Prostate gland (tissue), 2 donors: ENCODE results near the gene TIMM22. TPM values are rescaled to one million over a fixed set of nuclear protein-coding genes. Genes with fewer than 3 reads are reported as not detected.

Source experiments
- DNase-seq: peaks from one replicate; pipeline ENCODE4 v3.0.0-alpha.2; 2019; ENCODE audit warnings: low spot score
- H3K27ac ChIP-seq, 2 donors: fragments of 200-600 bp; sonication (generic); 2 replicates each; pipeline ENCODE4 v1.5.1; 2017 to 2019
- H3K27me3 ChIP-seq: fragments of 200-600 bp; sonication (generic); replicated peaks from 2 replicates; pipeline ENCODE4 v1.5.1; 2019; ENCODE audit not compliant: insufficient read depth
- H3K36me3 ChIP-seq, 2 donors: fragments of 200-600 bp; sonication (generic); 1 replicate in 1 of 2; 2 replicates in 1 of 2; pipeline versions ENCODE4 v1.5.1 to v1.8.1; 2017 to 2019
- H3K4me1 ChIP-seq: fragments of 200-600 bp; sonication (generic); replicated peaks from 2 replicates; pipeline ENCODE4 v1.5.1; 2019
- H3K4me3 ChIP-seq, 2 donors: fragments of 200-600 bp; sonication (generic); 2 replicates each; pipeline ENCODE4 v1.5.1; 2017 to 2019
- H3K9me3 ChIP-seq: fragments of 200-600 bp; sonication (generic); 2 replicates; pipeline ENCODE4 v1.5.1; 2017
- POLR2A ChIP-seq: fragments of 450-650 bp; IDR thresholded peaks from one replicate; pipeline ENCODE4 v1.6.1; 2016; ENCODE audit warnings: antibody characterized with exemption, mild to moderate bottlenecking
- POLR2AphosphoS5 ChIP-seq: sonication (generic); formaldehyde crosslinking; IDR thresholded peaks from one replicate; pipeline ENCODE4 v1.6.1; 2017; ENCODE audit warnings: antibody characterized with exemption
- WGBS: methylation state at CpG from one replicate; pipeline ENCODE4 v1.1.5; 2018; 5-methylcytosine and 5-hydroxymethylcytosine counted together
- intact Hi-C: fragments of 100-400 bp; cut with DNase I; formaldehyde crosslinking; loops from one replicate; pipeline ENCODE4 v1.14.2; 2022
- microRNA-seq: library from miRNA; unstranded; fragments of <30 nt; microRNA quantifications from one replicate; pipeline ENCODE4, GENCODE V29; 2016
- small RNA-seq, 2 donors: library from RNA; depleted of rRNA; stranded (forward); fragments of <200 nt; gene quantifications; one replicate each; pipeline ENCODE3, GENCODE V24; 2016
- total RNA-seq, 2 donors: library from RNA; depleted of rRNA; stranded (reverse); fragments of >200 nt; gene quantifications; one replicate each; pipeline ENCODE4 v1.1.0, GENCODE V29; 2016
- TF ChIP-seq, protein P1 (sequence below), 4 experiments: fragments of 200-600 bp in 2 of 4; fragments of 450-650 bp in 2 of 4; sonication (generic) in 2 of 4; IDR thresholded peaks; 1 replicate in 3 of 4; 2 replicates in 1 of 4; pipeline ENCODE4 v1.5.1; 2016 to 2019; ENCODE audit warnings: antibody characterized with exemption in 4 of 4, mild to moderate bottlenecking in 2 of 4, moderate library complexity in 2 of 4

TIMM22 gene
- total RNA-seq, 2 donors from 2014 or later, result 15.1 to 20.3 TPM

DNA sequence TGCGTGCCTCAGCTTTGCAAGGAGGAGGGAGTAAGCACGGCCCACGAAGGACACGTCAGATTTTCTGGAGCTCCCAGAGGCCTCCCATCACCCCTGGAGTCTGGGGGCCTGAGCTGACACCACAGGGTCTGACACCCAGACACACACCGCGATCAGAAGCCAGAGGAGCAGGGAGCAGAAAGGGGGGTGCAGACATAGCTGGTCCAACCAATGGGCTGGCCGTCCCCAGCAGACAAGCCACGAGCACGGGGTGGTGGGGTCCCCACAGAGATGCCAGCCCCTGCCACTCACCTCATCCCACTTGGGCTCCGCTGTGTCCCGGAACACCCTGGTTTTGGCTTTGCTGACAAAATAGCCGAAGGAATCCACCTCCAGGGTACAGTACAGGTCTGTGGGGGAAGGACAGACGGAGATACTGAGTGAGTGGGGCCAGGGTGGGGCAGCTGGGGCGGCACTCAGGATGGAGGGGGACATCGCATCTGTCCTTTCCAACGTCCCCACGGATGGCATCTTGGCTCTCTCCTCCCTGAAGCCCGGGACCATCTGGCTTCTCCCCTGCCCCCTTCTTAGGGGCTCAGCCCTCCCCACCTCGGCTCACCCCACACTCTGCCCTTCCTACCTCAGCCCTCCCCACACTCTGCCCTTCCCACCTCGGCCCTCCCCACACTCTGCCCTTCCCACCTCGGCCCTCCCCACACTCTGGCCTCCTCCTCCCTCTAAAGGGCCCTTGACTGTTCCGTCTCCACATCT lies 53.5 kb downstream of the TIMM22 start:
- intact Hi-C loops, result no loop called here
- H3K36me3 ChIP-seq, result no peaks in the 10 kb centered on the region
- no peak overlapping the region for H3K27ac ChIP-seq
- H3K9me3 ChIP-seq, result no peaks in the 10 kb centered on the region
- 80% methylated on average over 22 of the region's 22 CpGs for WGBS
- H3K27me3 ChIP-seq, result no peaks in the 10 kb centered on the region
- no peak overlapping the region for H3K4me3 ChIP-seq
- TF ChIP-seq POLR2A (no peak), POLR2AphosphoS5 (no peak)
- TF ChIP-seq, protein P1, sequence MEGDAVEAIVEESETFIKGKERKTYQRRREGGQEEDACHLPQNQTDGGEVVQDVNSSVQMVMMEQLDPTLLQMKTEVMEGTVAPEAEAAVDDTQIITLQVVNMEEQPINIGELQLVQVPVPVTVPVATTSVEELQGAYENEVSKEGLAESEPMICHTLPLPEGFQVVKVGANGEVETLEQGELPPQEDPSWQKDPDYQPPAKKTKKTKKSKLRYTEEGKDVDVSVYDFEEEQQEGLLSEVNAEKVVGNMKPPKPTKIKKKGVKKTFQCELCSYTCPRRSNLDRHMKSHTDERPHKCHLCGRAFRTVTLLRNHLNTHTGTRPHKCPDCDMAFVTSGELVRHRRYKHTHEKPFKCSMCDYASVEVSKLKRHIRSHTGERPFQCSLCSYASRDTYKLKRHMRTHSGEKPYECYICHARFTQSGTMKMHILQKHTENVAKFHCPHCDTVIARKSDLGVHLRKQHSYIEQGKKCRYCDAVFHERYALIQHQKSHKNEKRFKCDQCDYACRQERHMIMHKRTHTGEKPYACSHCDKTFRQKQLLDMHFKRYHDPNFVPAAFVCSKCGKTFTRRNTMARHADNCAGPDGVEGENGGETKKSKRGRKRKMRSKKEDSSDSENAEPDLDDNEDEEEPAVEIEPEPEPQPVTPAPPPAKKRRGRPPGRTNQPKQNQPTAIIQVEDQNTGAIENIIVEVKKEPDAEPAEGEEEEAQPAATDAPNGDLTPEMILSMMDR (IDR thresholded peaks at IDR 0.05), result no peak
- DNase-seq, result no peak
- H3K4me1 ChIP-seq, result no peaks in the 10 kb centered on the region

DNA sequence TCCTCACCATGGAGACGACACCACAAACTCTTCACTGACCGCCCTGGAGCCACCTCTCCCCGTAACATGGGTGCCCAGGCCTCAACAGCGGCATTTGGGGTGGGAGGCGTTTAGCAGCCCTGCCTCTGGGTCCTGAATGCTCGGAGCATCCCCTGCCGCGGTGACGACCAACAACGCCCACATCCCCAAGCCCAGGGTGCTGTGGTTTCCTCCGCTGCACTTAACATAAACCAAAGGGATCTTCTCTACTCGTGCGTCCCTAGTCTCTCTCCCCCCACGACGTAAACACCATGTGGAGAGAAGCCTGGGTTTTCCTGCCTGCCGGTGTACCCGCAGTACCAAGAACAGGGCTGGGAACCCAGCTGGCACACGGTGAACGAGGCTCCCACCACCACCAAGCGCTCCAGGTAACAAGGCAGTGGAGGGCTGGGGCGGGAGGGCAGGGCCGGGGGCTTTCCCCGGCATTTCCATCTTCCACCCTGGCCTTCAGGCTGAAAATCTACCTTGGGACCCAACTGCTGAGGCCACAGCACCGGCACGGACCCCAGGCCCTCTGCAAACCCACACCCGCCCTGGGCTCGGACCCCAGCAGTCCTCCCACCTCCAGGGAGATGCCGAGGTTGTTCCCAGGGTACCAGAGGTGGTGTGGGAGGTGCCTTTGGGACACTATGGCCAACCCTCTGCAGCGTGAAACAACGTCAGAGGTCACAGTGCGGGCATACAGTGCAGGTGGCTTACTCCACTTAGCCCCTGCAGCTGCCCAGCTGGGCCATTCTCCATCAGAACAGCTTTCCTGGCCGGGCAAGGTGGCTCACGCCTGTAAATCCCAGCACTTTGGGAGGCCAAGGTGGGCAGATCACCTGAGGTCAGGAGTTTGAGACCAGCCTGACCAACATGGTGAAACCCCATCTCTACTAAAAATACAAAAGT lies 54.3 kb downstream of the TIMM22 start:
- H3K4me3 ChIP-seq, result no peak overlapping the region
- 89% methylated on average over 28 of the region's 33 CpGs for WGBS
- H3K9me3 ChIP-seq, result no peaks in the 10 kb centered on the region
- intact Hi-C loops, result no loop called here
- H3K27ac ChIP-seq, result no peak overlapping the region
- DNase-seq, result no peak
- TF ChIP-seq POLR2AphosphoS5 (no peak), POLR2A (no peak)
- TF ChIP-seq, protein P1 (IDR thresholded peaks at IDR 0.05), result no peak
- H3K36me3 ChIP-seq, result no peaks in the 10 kb centered on the region
- peaks cover 2% of the 10 kb centered on the region for H3K4me1 ChIP-seq
- no peaks in the 10 kb centered on the region for H3K27me3 ChIP-seq

Small RNAs within 50 kb of the gene (microRNA-seq; reads per million reads assigned to microRNA genes)
- 0.75 reads per million for gene MIR3183

Small RNAs within 50 kb of the gene (small RNA-seq; reads per million reads assigned to genes)
- 0 to 0.09 reads per million in 2 donors for gene MIR3183

Other genes with a start within 250 kb of the TIMM22 start
- gene GEMIN4, start 244.9 kb upstream of the TIMM22 start, total RNA-seq, result 10 to 100 TPM; 27.9 to 33.1 TPM
- gene GLOD4, start 214.8 kb upstream of the TIMM22 start, total RNA-seq, result 100 to 1,000 TPM in 1 of 2 donors, 10 to 100 TPM in 1; 72.4 to 113 TPM
- 10 to 100 TPM; 15.1 to 22.3 TPM for gene MRM3, start 214.8 kb upstream of the TIMM22 start, total RNA-seq
- gene NXN, start 17.4 kb upstream of the TIMM22 start, total RNA-seq, result 10 to 100 TPM; 56.2 to 56.7 TPM
- 10 to 100 TPM; 80.7 to 82.7 TPM for gene ABR, start 182.9 kb downstream of the TIMM22 start, total RNA-seq